Epithelial cell of esophagus (primary cell): Measurements from ENCODE around the gene CLDN5.

ENCODE experiments used
- DNase-seq: peaks from one replicate; pipeline ENCODE4 v3.0.0; 2010; ENCODE audit warnings: low read depth
- H3K4me3 ChIP-seq: 2 replicates; pipeline ENCODE4 v1.5.1; 2011; ENCODE audit warnings: mild to moderate bottlenecking, low read length, control low read depth
- TF ChIP-seq, protein P1 (sequence below): IDR thresholded peaks from 2 replicates; pipeline ENCODE4 v1.5.1; 2011; ENCODE audit warnings: low read depth, mild to moderate bottlenecking, low read length, control low read depth, inconsistent platforms; ENCODE audit not compliant: insufficient read depth; ENCODE audit errors: missing control alignments

Gene CLDN5

GRCh38 chr22:19509923-19510322 is 14.3 kb downstream of the CLDN5 start:
- no peak for DNase-seq
- TF ChIP-seq, protein P1, sequence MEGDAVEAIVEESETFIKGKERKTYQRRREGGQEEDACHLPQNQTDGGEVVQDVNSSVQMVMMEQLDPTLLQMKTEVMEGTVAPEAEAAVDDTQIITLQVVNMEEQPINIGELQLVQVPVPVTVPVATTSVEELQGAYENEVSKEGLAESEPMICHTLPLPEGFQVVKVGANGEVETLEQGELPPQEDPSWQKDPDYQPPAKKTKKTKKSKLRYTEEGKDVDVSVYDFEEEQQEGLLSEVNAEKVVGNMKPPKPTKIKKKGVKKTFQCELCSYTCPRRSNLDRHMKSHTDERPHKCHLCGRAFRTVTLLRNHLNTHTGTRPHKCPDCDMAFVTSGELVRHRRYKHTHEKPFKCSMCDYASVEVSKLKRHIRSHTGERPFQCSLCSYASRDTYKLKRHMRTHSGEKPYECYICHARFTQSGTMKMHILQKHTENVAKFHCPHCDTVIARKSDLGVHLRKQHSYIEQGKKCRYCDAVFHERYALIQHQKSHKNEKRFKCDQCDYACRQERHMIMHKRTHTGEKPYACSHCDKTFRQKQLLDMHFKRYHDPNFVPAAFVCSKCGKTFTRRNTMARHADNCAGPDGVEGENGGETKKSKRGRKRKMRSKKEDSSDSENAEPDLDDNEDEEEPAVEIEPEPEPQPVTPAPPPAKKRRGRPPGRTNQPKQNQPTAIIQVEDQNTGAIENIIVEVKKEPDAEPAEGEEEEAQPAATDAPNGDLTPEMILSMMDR = no peak
- H3K4me3 ChIP-seq = no peak overlapping the region

- no peak overlapping the region for H3K4me3 ChIP-seq
- DNase-seq = peak; percentile 38
- TF ChIP-seq, protein P1 = no peak
These were observed 15.0 kb downstream of the CLDN5 start for GRCh38 chr22:19509191-19509590.

- TF ChIP-seq, protein P1 = no peak
- DNase-seq = no peak
- H3K4me3 ChIP-seq = no peak overlapping the region
These were observed 16.0 kb downstream of the CLDN5 start for GRCh38 chr22:19508024-19508776.

DNA sequence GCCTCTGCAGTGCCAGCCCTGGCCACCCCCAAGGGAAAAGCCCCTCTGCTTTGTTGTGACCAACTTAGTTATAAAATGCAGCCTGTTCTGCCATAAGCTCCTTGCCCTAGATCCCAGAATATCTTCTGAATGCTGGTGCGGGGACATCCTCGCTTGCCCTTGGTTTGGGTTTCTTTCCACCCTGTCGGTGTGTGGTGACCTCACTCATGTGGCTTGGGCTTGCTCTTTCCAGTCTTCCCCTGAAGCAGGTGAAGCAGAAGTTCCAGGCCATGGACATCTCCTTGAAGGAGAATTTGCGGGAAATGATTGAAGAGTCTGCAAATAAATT is 16.7 kb downstream of the CLDN5 start:
- DNase-seq = no peak
- TF ChIP-seq, protein P1 = no peak
- no peak overlapping the region for H3K4me3 ChIP-seq

DNA sequence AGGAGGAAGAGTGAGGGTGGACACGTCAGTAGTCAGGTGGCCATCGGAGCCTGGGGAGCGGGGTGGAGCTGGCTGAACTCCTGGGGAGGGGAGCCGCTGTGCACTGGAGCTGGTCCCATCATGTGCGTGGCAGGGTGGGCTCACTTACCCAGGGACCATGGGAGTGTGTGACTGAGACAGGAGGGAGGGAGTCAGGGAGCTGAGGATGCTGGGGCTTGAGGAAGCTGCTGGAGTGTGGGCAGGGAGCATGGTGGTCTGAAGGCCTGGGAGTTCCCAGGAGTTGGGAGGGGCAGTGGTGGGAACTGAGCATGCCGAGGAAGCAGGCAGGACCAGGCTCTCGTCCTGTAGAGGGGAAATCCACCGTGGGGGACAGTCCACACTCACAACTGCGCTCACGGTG is 18.0 kb downstream of the CLDN5 start:
- H3K4me3 ChIP-seq = no peak overlapping the region
- TF ChIP-seq, protein P1 = no peak
- no peak for DNase-seq

- TF ChIP-seq, protein P1 = no peak
- H3K4me3 ChIP-seq = no peak overlapping the region
- DNase-seq = no peak
These were observed 18.5 kb downstream of the CLDN5 start for GRCh38 chr22:19505735-19506126.
